OCI-LY1 (cell line): ENCODE results near the gene SERPINA6.

Experiments used
- CTCF ChIP-seq: fragments of 200-600 bp; sonication (generic), shearing (Covaris generic); IDR thresholded peaks from 2 replicates; pipeline ENCODE4 v1.5.1; 2017; ENCODE audit warnings: mild to moderate bottlenecking, antibody characterized with exemption, low read length, moderate library complexity, mixed read lengths
- EZH2 ChIP-seq: fragments of 200-600 bp; sonication (generic), shearing (Covaris generic); IDR thresholded peaks from 2 replicates; pipeline ENCODE4 v1.8.0; 2017; ENCODE audit warnings: borderline replicate concordance, mixed run types, mild to moderate bottlenecking, antibody characterized with exemption, low read length, moderate library complexity, mixed read lengths

DNA sequence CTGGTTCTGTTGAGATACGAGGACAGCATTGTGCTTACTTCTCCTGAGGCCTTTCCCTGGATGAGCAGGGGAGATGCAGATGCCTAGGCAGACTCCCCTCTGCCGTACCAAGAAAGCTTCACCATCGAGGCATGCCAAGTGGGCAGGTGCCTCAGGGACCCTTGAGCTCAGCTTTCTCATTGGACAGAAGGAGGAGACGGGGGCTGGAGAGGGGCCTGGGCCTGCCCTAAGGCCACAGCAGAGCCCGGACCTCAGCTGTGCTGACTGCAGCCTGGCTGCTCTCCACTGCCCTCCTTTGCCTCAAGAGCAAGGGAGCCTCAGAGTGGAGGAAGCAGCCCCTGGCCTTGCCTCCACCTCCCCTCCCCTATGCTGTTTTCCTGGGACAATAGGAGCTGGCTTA, 41.8 kb upstream of the SERPINA6 start:
- TF ChIP-seq CTCF: no peak
- TF ChIP-seq EZH2: no peak
